GM10847 (cell line): Measurements from ENCODE around the gene ZNF614.

Experiments used
- POLR2A ChIP-seq: IDR thresholded peaks from 2 replicates; pipeline ENCODE4 v1.6.1; 2011; ENCODE audit not compliant: insufficient read length; ENCODE audit errors: extremely low read depth

The ZNF614 gene

DNA sequence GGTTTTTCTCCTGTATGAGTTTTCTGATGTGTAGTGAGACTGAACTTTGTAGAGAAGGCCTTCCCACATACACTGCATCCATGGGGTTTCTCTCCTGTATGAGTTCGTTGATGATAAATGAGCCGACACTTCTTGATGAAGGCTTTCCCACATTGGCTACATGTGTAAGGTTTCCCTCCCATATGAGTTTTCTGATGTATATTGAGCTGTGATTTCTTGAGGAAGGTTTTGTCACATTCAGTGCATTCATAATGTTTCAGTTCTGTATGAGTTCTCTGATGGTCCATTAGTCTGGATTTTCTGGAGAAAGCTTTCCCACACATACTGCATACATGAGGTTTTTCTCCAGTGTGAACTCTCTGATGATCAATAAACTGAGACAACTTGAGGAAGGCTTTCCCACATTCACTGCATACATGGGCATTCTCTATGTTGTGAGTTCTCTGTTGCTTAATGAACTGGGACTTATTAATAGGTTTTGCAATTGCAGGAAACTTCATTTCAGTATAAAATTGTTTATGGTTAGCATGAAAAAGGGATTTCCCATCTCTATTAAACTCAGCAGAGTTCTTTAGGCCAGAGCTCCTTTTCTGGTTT, 34.0 kb downstream of the ZNF614 start:
- TF ChIP-seq POLR2A, result no peak

DNA sequence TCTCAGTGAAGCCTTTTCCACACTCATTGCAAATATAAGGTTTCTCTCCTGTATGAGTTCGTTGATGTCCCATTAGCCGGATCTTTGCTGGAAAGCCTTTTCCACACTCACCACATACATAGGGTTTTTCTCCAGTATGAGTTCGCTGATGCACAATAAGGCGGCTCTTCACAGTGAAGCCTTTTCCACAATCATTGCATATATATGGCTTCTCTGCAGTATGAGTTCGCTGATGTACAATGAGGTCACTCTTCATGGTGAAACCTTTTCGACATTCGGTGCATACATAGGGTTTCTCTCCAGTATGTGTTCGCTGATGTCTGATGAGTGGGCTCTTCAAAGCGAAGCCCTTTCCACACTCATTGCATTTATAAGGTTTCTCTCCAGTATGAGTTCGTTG, 34.8 kb downstream of the ZNF614 start:
- TF ChIP-seq POLR2A, result no peak

DNA sequence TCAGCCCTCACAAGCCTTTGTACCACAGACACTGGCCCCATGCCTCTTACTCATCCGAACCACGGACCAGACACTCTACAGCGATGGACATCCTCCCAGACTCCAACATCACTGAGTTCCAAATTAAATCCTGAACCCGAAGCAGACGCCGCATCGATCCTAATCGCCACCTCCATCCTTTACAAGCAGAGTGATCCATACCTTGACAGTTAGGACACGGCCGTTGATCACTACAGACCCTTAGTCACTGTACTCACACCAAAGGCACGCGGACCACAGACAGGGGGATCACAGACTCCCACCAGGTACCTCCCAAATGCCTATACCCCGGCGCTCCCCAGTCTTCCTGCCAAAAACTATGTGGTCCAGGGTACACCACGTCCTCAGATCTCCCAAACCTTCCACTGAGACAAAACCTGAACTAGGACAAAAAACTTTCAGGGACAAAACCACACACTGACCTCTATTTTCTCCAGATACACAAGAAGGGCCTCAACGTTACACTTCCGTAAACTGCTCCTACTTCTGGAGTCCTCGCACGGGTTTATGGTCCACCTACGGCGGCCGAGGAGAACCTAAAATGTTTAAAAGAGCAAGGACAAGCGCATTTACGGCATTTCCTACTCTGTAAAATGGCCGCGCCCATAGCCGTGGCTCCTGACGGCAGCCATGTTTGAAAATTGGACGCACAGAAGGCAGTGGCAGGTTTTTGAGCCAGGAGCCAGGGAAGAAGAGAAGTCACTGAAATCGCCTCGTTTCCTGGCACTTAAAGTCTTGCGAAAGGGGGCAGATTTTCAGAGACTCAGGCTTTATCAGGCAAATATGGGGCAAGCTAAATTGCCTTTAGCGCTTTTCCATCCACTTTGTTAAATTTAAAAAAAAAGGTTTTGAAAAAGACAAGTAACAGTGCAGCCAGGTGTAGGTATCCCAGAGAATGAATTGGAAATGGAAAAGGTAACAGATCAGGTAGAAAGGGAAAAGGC, 41.6 kb downstream of the ZNF614 start, which contains the start of gene ZNF350:
ZNF350 (minus strand) TSS at position 532 of the 983 bp plus-strand sequence. CDS start 12,480 bp downstream, outside the sequence.
- TF ChIP-seq POLR2A, result no peak

DNA sequence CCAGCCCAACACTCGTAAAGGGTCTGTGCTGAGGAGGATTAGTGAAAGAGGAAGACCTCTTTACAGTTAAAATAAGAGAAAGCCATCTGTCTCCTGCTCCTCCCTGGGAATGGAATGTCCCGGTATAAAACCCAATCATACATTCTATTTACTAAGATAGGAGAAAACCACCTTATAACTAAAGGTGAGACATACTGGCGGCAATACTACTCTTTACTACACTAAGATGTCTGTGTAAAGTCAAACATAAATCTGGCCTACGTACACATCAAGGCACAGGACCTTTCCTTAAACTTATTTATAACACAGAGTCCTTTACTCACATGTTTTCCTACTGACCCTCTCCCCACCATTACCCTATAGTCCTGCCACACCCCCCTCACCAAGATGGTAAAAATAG, 44.8 kb downstream of the ZNF614 start:
- no peak for TF ChIP-seq POLR2A

DNA sequence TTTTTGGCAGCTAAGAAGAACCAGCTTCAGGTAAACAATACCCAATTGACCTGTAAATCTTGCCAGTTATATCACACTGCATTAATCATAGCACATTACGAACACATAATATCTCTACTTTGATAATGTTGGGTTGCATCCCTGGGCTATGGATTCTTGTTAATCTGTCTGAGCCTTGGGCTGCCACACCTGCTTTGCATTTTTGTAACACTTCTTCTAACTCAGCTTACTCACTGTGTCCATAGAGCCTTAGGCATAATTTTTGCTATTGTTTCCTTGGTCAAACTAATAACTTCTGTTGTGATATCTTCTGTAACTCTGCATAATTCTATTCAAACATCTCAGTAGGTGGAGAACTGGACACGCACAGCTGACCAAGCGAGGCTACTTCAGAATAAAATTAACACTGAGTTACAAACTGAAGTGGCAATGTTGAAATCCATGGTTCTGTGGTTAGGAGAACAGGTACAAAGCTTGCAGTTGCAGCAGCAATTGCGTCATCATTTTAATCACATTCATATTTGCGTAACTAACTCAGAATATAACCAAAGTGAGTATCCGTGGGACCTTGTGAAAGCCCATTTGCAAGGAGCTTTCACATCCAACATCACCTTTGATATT, 48.0 kb downstream of the ZNF614 start:
- no peak for TF ChIP-seq POLR2A

DNA sequence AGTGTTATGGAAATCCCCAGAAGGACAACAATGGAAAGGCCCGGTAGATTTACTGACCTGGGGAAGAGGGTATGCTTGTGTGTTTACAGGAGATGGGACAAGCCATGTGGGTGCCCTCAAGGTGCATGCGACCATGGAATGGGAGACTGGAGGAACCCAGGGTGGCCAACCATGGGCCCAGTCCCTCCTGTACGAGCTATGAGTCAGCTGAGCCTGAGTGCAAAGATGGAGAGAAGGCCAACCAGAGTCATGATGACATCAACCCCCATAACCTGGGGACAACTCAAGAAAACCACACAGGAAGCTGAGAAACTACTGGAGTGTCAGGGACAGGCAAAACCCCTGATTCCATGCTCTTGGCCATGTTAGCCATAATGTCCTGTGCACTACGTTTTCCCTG, 49.3 kb downstream of the ZNF614 start:
- TF ChIP-seq POLR2A, result no peak

DNA sequence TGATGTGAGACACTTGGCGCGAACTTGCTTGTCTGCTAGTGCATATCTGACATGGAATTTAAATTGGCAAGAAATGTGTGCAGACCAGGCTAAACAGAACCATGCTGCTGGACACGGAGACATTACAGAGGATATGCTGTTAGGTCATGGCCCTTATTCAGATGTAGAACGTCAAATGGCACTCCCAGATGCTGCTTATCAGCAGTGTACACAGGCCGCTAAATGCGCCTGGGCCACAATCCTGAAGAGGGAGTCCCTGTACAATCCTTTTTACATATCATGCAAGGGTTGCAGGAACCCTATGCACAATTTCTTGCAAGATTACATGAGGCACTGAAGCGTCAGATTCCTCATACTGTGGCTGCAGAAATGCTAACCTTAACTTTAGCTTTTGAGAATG, 50.8 kb downstream of the ZNF614 start:
- no peak for TF ChIP-seq POLR2A

DNA sequence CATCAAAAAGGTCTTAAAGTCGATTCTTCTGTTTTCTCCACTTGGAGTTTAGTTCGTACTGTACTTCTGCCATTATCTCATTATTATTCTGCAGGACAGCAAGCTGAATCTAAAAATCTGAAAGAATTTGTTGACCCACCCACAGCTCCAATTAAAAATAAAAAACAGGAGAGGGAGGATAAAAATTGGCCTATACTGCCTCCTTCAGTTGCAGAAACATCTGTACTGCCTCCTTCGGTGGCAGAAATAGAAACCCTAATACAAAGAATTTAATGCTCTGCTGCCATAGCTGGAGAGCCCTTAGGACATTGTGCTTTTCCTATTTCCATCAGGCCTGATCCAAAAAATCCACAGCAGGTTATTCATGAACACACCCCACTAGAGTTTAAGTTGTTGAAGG, 51.3 kb downstream of the ZNF614 start:
- TF ChIP-seq POLR2A, result no peak

DNA sequence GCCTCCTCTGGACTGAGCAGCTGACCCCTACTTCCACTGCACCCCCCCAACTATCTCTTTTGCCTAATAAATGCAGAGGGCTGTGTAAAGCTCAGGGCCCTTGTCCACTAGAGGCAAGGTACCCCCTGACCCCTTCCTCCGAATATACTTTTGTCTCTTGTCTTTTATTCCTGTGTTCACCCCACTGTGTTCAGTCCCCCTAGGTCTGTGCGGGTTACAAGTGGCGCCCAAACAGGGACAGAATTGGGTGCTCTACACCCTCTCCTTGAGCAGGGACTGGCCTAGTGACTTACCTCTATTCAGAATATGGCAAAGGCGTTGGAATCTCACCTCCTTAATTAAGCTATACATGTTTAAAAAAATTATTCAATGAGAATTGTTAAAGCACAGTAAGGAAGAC, 56.6 kb downstream of the ZNF614 start:
- no peak for TF ChIP-seq POLR2A

DNA sequence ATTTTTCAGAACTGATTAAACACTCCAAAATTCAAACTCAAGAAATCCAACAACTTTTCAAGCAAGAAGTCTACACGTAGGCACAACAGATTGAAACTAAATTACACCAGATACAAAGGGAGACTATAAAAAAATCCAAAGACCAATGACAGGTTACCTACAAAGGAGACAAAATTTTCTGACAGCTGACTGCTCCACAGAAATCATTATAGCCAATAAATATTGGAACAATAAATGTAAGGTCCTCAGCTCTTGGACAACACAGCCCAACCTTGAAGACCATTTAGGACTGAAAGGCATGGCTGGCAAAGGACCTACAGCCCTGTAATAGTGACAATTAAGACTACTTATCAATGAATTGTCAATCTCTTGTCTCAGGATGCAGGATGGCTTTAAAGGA, 57.5 kb downstream of the ZNF614 start:
- TF ChIP-seq POLR2A, result no peak

DNA sequence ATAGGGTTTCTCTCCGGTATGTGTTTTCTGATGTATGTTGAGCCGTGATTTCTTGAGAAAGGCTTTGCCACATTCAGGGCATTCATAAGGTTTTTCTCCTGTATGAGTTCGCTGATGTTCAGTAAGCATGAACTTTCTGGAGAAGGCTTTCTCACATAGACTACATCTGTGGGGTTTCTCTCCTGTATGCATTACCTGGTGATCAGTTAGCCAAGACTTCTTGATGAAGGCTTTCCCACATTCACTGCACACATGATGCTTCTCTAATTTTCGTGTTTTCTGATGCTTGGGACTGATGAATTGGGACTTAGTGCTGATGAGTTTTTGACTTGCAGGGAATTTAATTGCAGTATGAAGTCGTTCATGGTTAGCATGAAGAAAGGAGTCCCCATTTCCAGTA, 62.6 kb downstream of the ZNF614 start:
- TF ChIP-seq POLR2A, result no peak
